CD14-positive monocyte (primary cell): ENCODE data around the gene SLC16A7. TPM values are rescaled to one million over a fixed set of nuclear protein-coding genes. Genes with fewer than 3 reads are reported as not detected.

Source experiments
- DNase-seq, 3 donors: peaks; one replicate each; pipeline ENCODE4 v3.0.0-alpha.2; 2011 to 2022
- H2AFZ ChIP-seq: 2 replicates; pipeline ENCODE4 v1.6.0; 2012; ENCODE audit warnings: mild to moderate bottlenecking, low read depth, low read length, inconsistent platforms; ENCODE audit not compliant: insufficient read depth, poor library complexity, severe bottlenecking
- H3K27ac ChIP-seq, 2 donors: 1 replicate in 1 of 2; 2 replicates in 1 of 2; pipeline ENCODE4 v1.5.1; 2012 to 2013; ENCODE audit warnings: low read length in 2 of 2, control low read depth in 1 of 2, inconsistent platforms in 1 of 2, low read depth in 1 of 2, mild to moderate bottlenecking in 1 of 2
- H3K27me3 ChIP-seq, 2 donors: one replicate each; pipeline versions ENCODE4 v1.6.0 to v1.6.1; 2011 to 2013; ENCODE audit warnings: low read length in 2 of 2; ENCODE audit not compliant: control insufficient read depth in 2 of 2, insufficient read depth in 2 of 2
- H3K36me3 ChIP-seq, 2 donors: replicated peaks in 1 of 2; 1 replicate in 1 of 2; 2 replicates in 1 of 2; pipeline versions ENCODE4 v1.5.1 to v1.6.1; 2012 to 2013; ENCODE audit warnings: low read length in 2 of 2, control low read depth in 1 of 2, inconsistent platforms in 1 of 2, mild to moderate bottlenecking in 1 of 2; ENCODE audit not compliant: insufficient read depth in 2 of 2, control insufficient read depth in 1 of 2
- H3K4me1 ChIP-seq, 2 donors: 1 replicate in 1 of 2; 2 replicates in 1 of 2; pipeline versions ENCODE4 v1.5.1 to v1.6.1; 2012 to 2013; ENCODE audit warnings: low read length in 2 of 2, control low read depth in 1 of 2, inconsistent platforms in 1 of 2, mild to moderate bottlenecking in 1 of 2, moderate library complexity in 1 of 2; ENCODE audit not compliant: insufficient read depth in 2 of 2, control insufficient read depth in 1 of 2
- H3K4me2 ChIP-seq: replicated peaks from 2 replicates; pipeline ENCODE3; 2012; ENCODE audit warnings: low read length, moderate library complexity, mild to moderate bottlenecking; ENCODE audit not compliant: poor library complexity, severe bottlenecking; ENCODE audit errors: extremely low read depth
- H3K4me3 ChIP-seq, 3 experiments: fragments of 200-600 bp in 1 of 3; sonication (generic) in 1 of 3; replicated peaks in 1 of 3; 1 replicate in 2 of 3; 2 replicates in 1 of 3; pipeline ENCODE4 v1.5.1; 2011 to 2013; ENCODE audit warnings: low read length in 3 of 3, mild to moderate bottlenecking in 3 of 3, control low read depth in 2 of 3, low read depth in 2 of 3, inconsistent platforms in 1 of 3, moderate library complexity in 1 of 3
- H3K79me2 ChIP-seq: 2 replicates; pipeline ENCODE4 v1.6.0; 2012; ENCODE audit warnings: mild to moderate bottlenecking, control low read depth, inconsistent platforms, low read length, moderate library complexity; ENCODE audit not compliant: insufficient read depth
- H3K9ac ChIP-seq: 2 replicates; pipeline ENCODE4 v1.6.0; 2017; ENCODE audit warnings: low read length, mild to moderate bottlenecking; ENCODE audit not compliant: insufficient read depth, poor library complexity, severe bottlenecking
- H3K9me3 ChIP-seq, 2 donors: replicated peaks in 1 of 2; 1 replicate in 1 of 2; 2 replicates in 1 of 2; pipeline versions ENCODE4 v1.5.1 to v1.6.1; 2012 to 2013; ENCODE audit warnings: low read length in 2 of 2, control low read depth in 1 of 2; ENCODE audit not compliant: control insufficient read depth in 1 of 2, insufficient read depth in 1 of 2
- H4K20me1 ChIP-seq: 2 replicates; pipeline ENCODE4 v1.6.0; 2012; ENCODE audit warnings: mild to moderate bottlenecking, low read length, control low read depth, moderate library complexity; ENCODE audit not compliant: insufficient read depth
- H3K27ac Mint-ChIP-seq, 7 donors: one replicate each; pipeline ENCODE4 v1.8.0; 2020; ENCODE audit warnings: mild to moderate bottlenecking in 7 of 7, mixed read lengths in 7 of 7, moderate library complexity in 6 of 7, inconsistent platforms in 2 of 7
- H3K27me3 Mint-ChIP-seq, 3 donors: one replicate each; pipeline ENCODE4 v1.8.0; 2021 to 2022; ENCODE audit warnings: low read depth in 3 of 3, mild to moderate bottlenecking in 3 of 3, mixed read lengths in 3 of 3, moderate library complexity in 3 of 3, inconsistent platforms in 1 of 3
- H3K36me3 Mint-ChIP-seq, 2 donors: one replicate each; pipeline ENCODE4 v1.8.0; 2020; ENCODE audit warnings: mixed read lengths in 2 of 2, inconsistent platforms in 1 of 2, mild to moderate bottlenecking in 1 of 2
- H3K4me1 Mint-ChIP-seq: one replicate; pipeline ENCODE4 v1.8.0; 2020; ENCODE audit warnings: mild to moderate bottlenecking, mixed read lengths
- H3K4me3 Mint-ChIP-seq, 2 donors: one replicate each; pipeline ENCODE4 v1.8.0; 2020; ENCODE audit warnings: mild to moderate bottlenecking in 2 of 2, mixed read lengths in 2 of 2, moderate library complexity in 1 of 2
- H3K9me3 Mint-ChIP-seq, 7 donors: one replicate each; pipeline ENCODE4 v1.8.0; 2020 to 2022; ENCODE audit warnings: mixed read lengths in 7 of 7, mild to moderate bottlenecking in 6 of 7, moderate library complexity in 6 of 7, inconsistent platforms in 2 of 7
- CTCF ChIP-seq: fragments of 200-600 bp; IDR thresholded peaks from one replicate; pipeline ENCODE4 v1.8.0; 2022; ENCODE audit warnings: antibody characterized with exemption, mild to moderate bottlenecking
- intact Hi-C, 2 donors: fragments of 100-400 bp; cut with micrococcal nuclease; formaldehyde crosslinking; loops; one replicate each; pipeline versions ENCODE4 v1.15.0 to v1.15.1; 2023
- polyA plus RNA-seq, 3 donors: library from polyadenylated mRNA; depleted of rRNA in 1 of 3; unstranded in 2 of 3; stranded (reverse) in 1 of 3; fragments of 300-500 nt in 2 of 3; fragments of >200 nt in 1 of 3; fragmentation: Illumina TruSeq in 2 of 3; gene quantifications; 1 replicate in 2 of 3; 2 replicates in 1 of 3; pipeline ENCODE4 v1.2.3, GENCODE V29; 2012 to 2021

SLC16A7 gene
- polyA plus RNA-seq, 3 donors: 6.9 to 16.9 (median 11.8) TPM

- H3K4me2 ChIP-seq: no peak overlapping the region
- no peaks in the 10 kb centered on the region for H4K20me1 ChIP-seq
- Mint-ChIP-seq H3K36me3 (peaks cover 0 to 2% of the 10 kb centered on the region in 2 donors), H3K27ac (no peak overlapping the region), H3K4me3 (no peak overlapping the region), H3K9me3 (peaks cover 0 to 8% (median 0%) of the 10 kb centered on the region in 7 donors), H3K27me3 (no peaks in the 10 kb centered on the region), H3K4me1 (no peaks in the 10 kb centered on the region)
- no peaks in the 10 kb centered on the region for H3K36me3 ChIP-seq
- intact Hi-C loops: no loop called here
- H3K27ac ChIP-seq: no peak overlapping the region
- no peak overlapping the region for H3K9ac ChIP-seq
- H2AFZ ChIP-seq: no peak overlapping the region
- no peaks in the 10 kb centered on the region for H3K4me1 ChIP-seq
- H3K9me3 ChIP-seq: no peaks in the 10 kb centered on the region
- H3K4me3 ChIP-seq: no peak overlapping the region
- no peaks in the 10 kb centered on the region for H3K79me2 ChIP-seq
- DNase-seq: no peak
- no peaks in the 10 kb centered on the region for H3K27me3 ChIP-seq
- TF ChIP-seq CTCF: no peak
Measured at GRCh38 chr12:59761542-59761941, 165.7 kb downstream of the SLC16A7 start.

GRCh38 chr12:59763835-59764234 lies 168.0 kb downstream of the SLC16A7 start:
- Mint-ChIP-seq H3K36me3 (peaks cover 3 to 8% of the 10 kb centered on the region in 2 donors), H3K27me3 (no peaks in the 10 kb centered on the region), H3K27ac (no peak overlapping the region), H3K4me1 (no peaks in the 10 kb centered on the region), H3K4me3 (no peak overlapping the region), H3K9me3 (peaks cover 0 to 11% (median 4%) of the 10 kb centered on the region in 7 donors)
- H3K79me2 ChIP-seq: no peaks in the 10 kb centered on the region
- intact Hi-C loops: no loop called here
- H3K27ac ChIP-seq: no peak overlapping the region
- H4K20me1 ChIP-seq: no peaks in the 10 kb centered on the region
- H3K9me3 ChIP-seq: no peaks in the 10 kb centered on the region
- no peak overlapping the region for H3K4me2 ChIP-seq
- H3K27me3 ChIP-seq: no peaks in the 10 kb centered on the region
- no peak overlapping the region for H3K9ac ChIP-seq
- TF ChIP-seq CTCF: no peak
- no peak overlapping the region for H2AFZ ChIP-seq
- H3K36me3 ChIP-seq: no peaks in the 10 kb centered on the region
- no peak overlapping the region for H3K4me3 ChIP-seq
- no peaks in the 10 kb centered on the region for H3K4me1 ChIP-seq
- no peak for DNase-seq
